Measurements from ENCODE around the gene GTF3C6. TPM values are rescaled to one million over a fixed set of nuclear protein-coding genes. Genes with fewer than 3 reads are reported as not detected.
A peak's percentile ranks its signal among the peaks of the same experiment; 100 is the strongest.

The GTF3C6 gene
- total RNA-seq, 1 donor from 2014 or later: 25.5 TPM

GRCh38 chr6:110990840-110991576 lies 32.5 kb downstream of the GTF3C6 start:
- intact Hi-C loops (cut with DNase I): no loop called here
- H3K4me1 ChIP-seq: no peaks in the 10 kb centered on the region
- no peaks in the 10 kb centered on the region for H3K9me3 ChIP-seq
- H3K27ac ChIP-seq: no peak overlapping the region
- H3K36me3 ChIP-seq: peaks cover 0 to 34% of the 10 kb centered on the region in 2 donors
- no peak for TF ChIP-seq POLR2A (IDR thresholded peaks at IDR 0.05)
- no peak for TF ChIP-seq POLR2AphosphoS5 (IDR thresholded peaks at IDR 0.05; ENCODE audit: insufficient read depth in 1 of 2, low read depth in 1 of 2)
- TF ChIP-seq CTCF (IDR thresholded peaks at IDR 0.05): no peak
- no peak for DNase-seq (ENCODE audit: extremely low spot score in 2 of 2)
- H3K27me3 ChIP-seq: no peaks in the 10 kb centered on the region
- H3K4me3 ChIP-seq: no peak overlapping the region

GRCh38 chr6:110996691-110997090 lies 38.2 kb downstream of the GTF3C6 start:
- Histone ChIP-seq H3K4me1 (no peaks in the 10 kb centered on the region), H3K9me3 (no peaks in the 10 kb centered on the region), H3K27me3 (no peaks in the 10 kb centered on the region), H3K36me3 (peaks cover 0 to 54% of the 10 kb centered on the region in 2 donors), H3K27ac (no peak overlapping the region), H3K4me3 (no peak overlapping the region)
- TF ChIP-seq POLR2AphosphoS5 (IDR thresholded peaks at IDR 0.05; ENCODE audit: insufficient read depth in 1 of 2, low read depth in 1 of 2): no peak
- no peak for TF ChIP-seq CTCF (IDR thresholded peaks at IDR 0.05)
- TF ChIP-seq POLR2A (IDR thresholded peaks at IDR 0.05): no peak
- DNase-seq (ENCODE audit: extremely low spot score in 2 of 2): no peak
- intact Hi-C loops (cut with DNase I): no loop called here

GRCh38 chr6:110999634-111000270 lies 41.2 kb downstream of the GTF3C6 start:
- peaks cover 0 to 44% of the 10 kb centered on the region in 2 donors for H3K36me3 ChIP-seq

GRCh38 chr6:111002350-111002749 lies 43.8 kb downstream of the GTF3C6 start:
- TF ChIP-seq POLR2AphosphoS5 (IDR thresholded peaks at IDR 0.05; ENCODE audit: insufficient read depth in 1 of 2, low read depth in 1 of 2): no peak
- no peak for TF ChIP-seq POLR2A (IDR thresholded peaks at IDR 0.05)
- no peak for TF ChIP-seq CTCF (IDR thresholded peaks at IDR 0.05)
- H3K4me1 ChIP-seq: no peaks in the 10 kb centered on the region
- DNase-seq (ENCODE audit: extremely low spot score in 2 of 2): no peak
- H3K27ac ChIP-seq: no peak overlapping the region
- no peaks in the 10 kb centered on the region for H3K27me3 ChIP-seq
- no peaks in the 10 kb centered on the region for H3K9me3 ChIP-seq
- H3K4me3 ChIP-seq: no peak overlapping the region
- intact Hi-C loops (cut with DNase I): no loop called here
- H3K36me3 ChIP-seq: peaks cover 0 to 55% of the 10 kb centered on the region in 2 donors

More at GRCh38 chr6:110999634-111000270, 41.2 kb downstream of the GTF3C6 start:
- intact Hi-C loops (cut with DNase I): no loop called here
- DNase-seq (ENCODE audit: extremely low spot score in 2 of 2): no peak
- H3K27ac ChIP-seq: no peak overlapping the region
- H3K27me3 ChIP-seq: no peaks in the 10 kb centered on the region
- H3K4me3 ChIP-seq: no peak overlapping the region
- TF ChIP-seq CTCF (IDR thresholded peaks at IDR 0.05) (peak in 1 of 3 experiments; percentile 21), POLR2A (IDR thresholded peaks at IDR 0.05) (no peak), POLR2AphosphoS5 (IDR thresholded peaks at IDR 0.05; ENCODE audit: insufficient read depth in 1 of 2, low read depth in 1 of 2) (no peak)
- H3K4me1 ChIP-seq: no peaks in the 10 kb centered on the region
- no peaks in the 10 kb centered on the region for H3K9me3 ChIP-seq
